WTC11 (cell line): ENCODE data around the gene TMC3.

ENCODE experiments used
- CTCF ChIP-seq: fragments of 200-600 bp; IDR thresholded peaks from 2 replicates; pipeline ENCODE4 v1.8.0; 2022; ENCODE audit warnings: antibody characterized with exemption
- USF2 ChIP-seq: sonication (generic); formaldehyde crosslinking; IDR thresholded peaks from 2 replicates; pipeline ENCODE4 v1.8.1; 2023; ENCODE audit warnings: mild to moderate bottlenecking, missing genetic modification reagents, moderate library complexity
- ZNF532 ChIP-seq: fragments of 250-450 bp; sonication (Bioruptor Pico); IDR thresholded peaks from 2 replicates; pipeline ENCODE4 v1.9.0; 2021; ENCODE audit warnings: mild to moderate bottlenecking, borderline replicate concordance

GRCh38 chr15:81332326-81332725 is 41.7 kb downstream of the TMC3 start:
- TF ChIP-seq ZNF532 (CRISPR knock-in tag): no peak
- TF ChIP-seq CTCF: no peak
- TF ChIP-seq USF2 (CRISPR knock-in tag): no peak
